Left colon (tissue), 2 donors: ENCODE data around the gene SAMD5. TPM values are rescaled to one million over a fixed set of nuclear protein-coding genes. Genes with fewer than 3 reads are reported as not detected.

Experiments
- ATAC-seq: fragments of 200-7000 bp; cut with Tn5 transposase; one replicate; pipeline ENCODE4 v1.9.1; 2020; ENCODE audit warnings: mild to moderate bottlenecking, moderate library complexity
- DNase-seq, 2 donors: peaks; one replicate each; pipeline ENCODE4 v3.0.0-alpha.2; 2020
- intact Hi-C, 2 donors: fragments of 100-400 bp; cut with DNase I in 1 of 2; cut with micrococcal nuclease in 1 of 2; formaldehyde crosslinking; loops; one replicate each; pipeline versions ENCODE4 v1.11.2 to v1.14.0; 2022; cut with DNase I, micrococcal nuclease
- long read RNA-seq: library from polyadenylated mRNA; unstranded; transcript quantifications from one replicate; pipeline ENCODE4 v2.0.0, GENCODE V29; 2021
- total RNA-seq, 2 donors: library from RNA; stranded (reverse); fragmentation: NEBNext Ultra II Directional; extraction: Animal tissue kit (Norgen Biotek cat#: 25700); gene quantifications; one replicate each; pipeline ENCODE4 v1.2.1, GENCODE V29; 2021
- donor health status: DM: no; HTN: no; CAD: no.
- donor health status: DM: yes; HTN: yes; CAD: no.

SAMD5 gene
- 10 to 100 TPM in 1 of 2 donors, 1 to 10 TPM in 1; 8.1 to 13.4 TPM for total RNA-seq
- long read RNA-seq, full-length matches to known transcripts: 1 of 2 reads
- long read RNA-seq, partial matches to known transcripts: 0 of 2 reads
- long read RNA-seq, other reads (novel, unspliced or antisense): 1 of 2 reads

DNA sequence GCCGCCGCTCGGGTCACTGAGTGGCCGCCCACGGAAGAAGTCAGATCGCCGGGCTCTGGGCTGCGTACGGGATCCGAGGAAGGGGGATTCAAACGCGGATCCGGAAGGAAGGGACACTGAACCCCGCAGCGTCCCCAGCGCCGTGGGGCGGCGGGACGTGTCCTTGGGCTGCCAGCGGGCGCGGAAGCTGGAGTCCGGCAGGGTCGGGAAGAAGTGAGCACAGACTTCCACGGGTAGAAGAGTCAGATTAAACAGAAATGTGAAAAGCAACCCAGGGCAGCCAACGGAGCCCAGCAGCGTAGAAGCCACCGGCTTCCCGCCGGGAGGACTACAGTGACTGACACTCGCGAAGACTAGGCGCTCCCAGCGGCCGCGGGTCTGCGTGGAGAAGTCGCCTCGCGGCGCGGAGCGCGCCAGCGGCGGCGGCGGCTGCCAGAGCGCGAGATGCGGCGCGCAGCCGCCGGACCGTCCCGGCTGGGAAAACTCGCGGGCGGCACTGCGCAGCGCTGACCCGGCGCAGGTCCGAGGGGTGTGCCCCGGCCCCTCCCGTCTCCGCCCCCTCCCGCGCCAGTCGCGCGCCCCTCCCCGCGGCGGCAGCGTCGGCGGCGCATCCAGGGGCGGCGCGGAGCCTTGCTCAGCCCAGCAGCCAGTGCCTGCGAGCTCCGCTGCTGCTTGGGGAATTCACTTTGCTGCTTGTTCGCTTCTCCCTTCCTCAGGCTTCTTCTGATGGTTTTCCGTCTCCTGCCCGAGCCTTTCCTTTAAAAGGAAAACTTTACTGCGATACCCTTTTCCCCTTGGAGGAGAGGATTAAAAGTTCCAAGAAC lies at the start of gene SAMD5:
SAMD5 (plus strand) TSS at position 649 of the 824 bp plus-strand sequence. CDS start 239 bp downstream, outside the sequence.
- intact Hi-C loops: no loop called here
- ATAC-seq (peak; percentile 80), DNase-seq (peak; percentile 62 to 76)

DNA sequence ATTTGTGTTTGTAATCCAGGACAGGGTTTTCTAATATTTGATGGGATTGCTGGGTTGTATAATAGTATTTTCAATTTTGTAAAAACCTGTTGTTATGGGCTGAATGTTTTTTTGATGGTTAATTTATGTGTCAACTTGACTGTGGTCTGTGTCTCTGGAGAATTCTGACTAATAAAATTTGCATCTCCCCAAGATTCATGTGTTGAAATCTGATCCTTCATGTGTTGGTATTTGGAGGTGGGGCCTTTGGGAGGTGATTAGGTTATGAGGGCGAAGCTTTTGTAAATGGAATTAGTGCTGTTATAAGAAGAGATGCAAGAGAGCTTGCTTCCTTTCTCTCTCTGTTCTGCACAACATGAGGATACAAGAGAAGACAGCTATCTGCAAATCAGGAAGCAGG lies 48.7 kb upstream of the SAMD5 start:
- intact Hi-C loops: no loop called here
- ATAC-seq (no peak), DNase-seq (no peak)

DNA sequence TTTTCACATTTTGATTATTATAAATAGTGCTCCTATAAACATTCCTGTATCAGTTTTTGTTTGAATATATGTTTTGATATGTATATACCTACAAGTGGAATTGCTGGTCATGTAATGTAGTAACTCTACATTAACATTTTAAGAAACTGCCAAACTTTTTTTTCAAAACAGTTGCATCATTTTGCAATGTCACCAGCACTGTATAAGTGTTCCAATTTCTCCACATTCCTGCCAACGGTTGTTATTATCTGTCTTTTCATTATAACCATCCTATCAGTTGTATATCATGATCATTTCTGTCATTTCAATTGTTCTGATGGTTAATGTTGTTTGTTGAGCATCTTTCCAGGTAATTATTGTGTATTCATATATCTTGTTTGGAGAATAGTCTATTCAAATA lies 44.8 kb upstream of the SAMD5 start:
- intact Hi-C loops: no loop called here
- no peak for DNase-seq

DNA sequence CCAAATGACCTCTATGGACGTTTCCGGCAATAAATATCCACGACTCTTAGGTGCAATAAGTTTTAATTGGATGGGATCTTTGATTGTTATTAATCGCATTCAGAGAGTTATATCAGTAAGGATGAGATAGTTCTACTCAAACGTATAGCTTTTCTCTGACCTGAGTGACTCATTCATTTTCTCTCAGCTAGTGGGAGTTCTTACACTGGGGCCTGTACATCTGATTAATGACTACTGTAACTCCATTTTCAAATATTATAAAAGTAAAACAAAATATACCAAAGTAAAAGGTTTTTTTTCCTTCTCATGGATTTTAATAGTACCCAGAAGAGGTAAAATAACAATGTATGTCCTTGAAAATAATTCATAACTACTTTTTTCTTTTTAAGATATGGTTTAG lies 41.1 kb upstream of the SAMD5 start:
- no peak for ATAC-seq
- no peak for DNase-seq
- intact Hi-C loops: no loop called here

More for the DNA sequence above, 44.8 kb upstream of the SAMD5 start:
- ATAC-seq: no peak

DNA sequence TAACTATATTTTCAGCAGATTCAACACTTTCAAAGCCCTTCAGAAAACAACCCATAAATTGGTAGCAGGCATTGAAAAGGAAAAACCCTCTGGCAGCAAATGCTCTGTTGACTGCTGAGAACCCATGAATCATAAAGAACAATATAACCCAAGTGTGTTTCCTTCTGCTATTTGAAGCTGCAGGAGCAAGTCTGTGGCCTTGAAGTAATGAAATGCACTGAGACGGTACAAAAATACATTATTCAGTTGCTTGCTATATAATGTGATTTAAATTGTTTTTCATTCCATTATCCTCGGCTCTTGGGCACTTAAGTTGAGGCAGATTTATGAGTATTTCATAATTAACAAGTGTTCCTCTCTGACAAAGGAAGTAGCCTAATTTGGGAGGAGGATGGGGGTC lies 40.6 kb upstream of the SAMD5 start:
- DNase-seq: no peak
- ATAC-seq: no peak
- intact Hi-C loops: no loop called here

DNA sequence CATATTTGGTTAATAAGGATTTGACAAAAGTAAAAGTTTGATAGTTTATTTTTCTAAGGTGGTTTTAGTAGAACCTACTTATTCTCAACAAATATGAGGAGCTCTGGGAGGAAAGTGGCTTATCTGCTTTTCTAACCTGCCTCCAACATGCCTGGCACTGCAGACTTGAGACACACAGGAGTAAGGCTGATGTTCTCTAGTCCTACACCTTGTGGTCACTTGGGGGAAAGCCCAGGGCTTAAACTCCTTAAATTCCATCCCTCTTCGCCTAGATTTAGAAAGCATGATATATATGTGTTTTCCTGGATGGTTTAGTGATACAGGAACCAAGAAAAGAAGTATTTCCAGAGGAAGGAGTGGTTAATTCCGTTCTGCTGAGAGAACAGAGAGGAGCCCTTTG lies 39.9 kb upstream of the SAMD5 start:
- ATAC-seq (no peak), DNase-seq (no peak)
- intact Hi-C loops: no loop called here

DNA sequence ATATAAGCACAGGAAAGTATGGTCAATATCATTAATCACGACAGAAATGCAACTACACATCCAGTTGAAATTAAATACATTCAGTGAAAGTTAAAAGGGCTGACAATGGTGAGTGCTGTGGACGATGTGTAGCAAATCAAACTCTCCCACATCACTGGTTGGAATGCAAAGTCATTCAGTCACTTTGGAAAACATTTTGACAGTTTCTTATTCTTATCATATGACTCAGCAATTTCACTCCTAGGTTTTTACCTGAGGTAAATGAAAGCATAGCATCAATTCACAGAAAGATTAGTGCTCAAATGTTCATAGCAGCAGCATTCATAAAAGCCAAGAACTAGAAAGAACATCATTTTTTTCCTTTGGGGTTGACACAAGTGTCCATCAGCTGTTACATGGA lies 28.6 kb upstream of the SAMD5 start:
- intact Hi-C loops: no loop called here
- no peak for DNase-seq
- no peak for ATAC-seq

DNA sequence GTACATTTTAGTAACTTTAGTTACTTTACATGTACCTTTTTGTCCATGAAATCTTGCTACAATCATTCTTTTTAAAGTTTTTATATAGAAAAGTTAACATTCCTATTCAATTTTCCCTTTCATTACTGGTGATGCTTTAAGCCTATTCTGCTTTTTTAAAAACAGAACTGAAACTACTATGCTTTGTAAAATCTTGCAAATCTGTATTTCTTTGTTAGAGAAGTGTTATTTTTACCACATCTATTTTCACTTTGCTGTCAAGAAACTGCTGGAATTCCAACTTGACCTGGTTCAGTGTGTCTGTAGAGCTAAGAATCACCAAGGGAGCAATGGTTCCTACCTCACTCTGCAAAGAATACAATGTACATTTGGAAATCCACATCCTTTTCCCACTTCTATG lies 21.8 kb upstream of the SAMD5 start:
- intact Hi-C loops: no loop called here
- DNase-seq (no peak), ATAC-seq (no peak)

DNA sequence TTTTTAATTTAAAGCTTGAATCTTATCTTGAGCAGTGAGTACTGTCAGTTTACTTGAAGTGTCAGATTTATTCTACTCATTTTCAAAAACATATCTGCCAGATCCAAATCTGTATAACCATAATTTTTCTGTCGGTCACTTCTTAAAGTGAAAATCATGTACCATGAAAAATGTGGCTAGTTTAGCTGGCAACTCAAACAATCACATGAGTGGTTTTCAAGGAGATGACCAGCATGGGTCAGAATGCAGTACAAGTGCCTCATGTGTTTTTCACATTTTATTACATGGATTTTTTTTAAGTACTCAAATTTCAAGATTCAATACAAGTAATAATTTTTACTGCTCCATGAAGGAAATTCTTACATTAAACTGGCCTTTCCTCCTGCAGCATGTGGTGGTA lies 11.0 kb upstream of the SAMD5 start:
- no peak for DNase-seq
- intact Hi-C loops: no loop called here
- ATAC-seq: no peak

DNA sequence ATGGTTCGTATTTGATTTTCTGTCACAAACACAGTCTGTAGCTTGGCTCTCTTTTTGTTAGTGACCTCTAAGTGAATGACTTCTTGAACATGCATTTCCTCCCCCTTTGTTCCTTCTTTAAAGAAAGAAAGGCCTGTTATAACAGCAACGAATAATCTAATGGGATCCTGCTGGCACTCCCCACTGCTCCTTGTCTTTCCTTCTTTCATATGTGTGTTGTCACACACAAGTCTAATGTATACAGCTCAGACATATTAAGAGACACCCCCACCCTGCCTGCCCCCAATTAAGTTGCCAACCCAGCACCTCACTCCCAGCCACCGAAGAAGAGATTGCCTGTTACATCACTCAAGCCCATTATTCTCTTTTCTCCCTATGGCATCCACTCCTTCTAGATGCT lies 4.9 kb upstream of the SAMD5 start:
- no peak for ATAC-seq
- no peak for DNase-seq
- intact Hi-C loops: no loop called here

DNA sequence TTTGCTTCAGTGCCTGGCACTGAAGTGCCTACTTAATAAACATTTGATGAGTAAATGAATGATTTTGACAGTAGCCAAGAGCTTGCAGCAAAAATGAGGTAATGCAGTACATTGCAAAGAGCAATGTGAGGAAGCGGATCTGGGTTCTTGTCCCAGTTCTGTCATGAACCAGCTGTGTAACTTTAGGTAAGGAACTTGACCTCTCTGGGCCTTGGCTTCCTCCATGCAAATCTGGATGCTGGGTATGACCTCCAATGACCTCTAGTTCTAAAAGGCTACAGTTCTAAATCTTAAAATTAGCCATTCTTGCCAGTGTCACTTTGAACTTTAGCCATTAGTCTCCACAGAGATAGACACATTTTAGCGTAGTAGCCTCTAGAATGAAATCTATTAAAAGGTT lies 3.6 kb upstream of the SAMD5 start:
- ATAC-seq (no peak), DNase-seq (no peak)
- intact Hi-C loops: no loop called here

DNA sequence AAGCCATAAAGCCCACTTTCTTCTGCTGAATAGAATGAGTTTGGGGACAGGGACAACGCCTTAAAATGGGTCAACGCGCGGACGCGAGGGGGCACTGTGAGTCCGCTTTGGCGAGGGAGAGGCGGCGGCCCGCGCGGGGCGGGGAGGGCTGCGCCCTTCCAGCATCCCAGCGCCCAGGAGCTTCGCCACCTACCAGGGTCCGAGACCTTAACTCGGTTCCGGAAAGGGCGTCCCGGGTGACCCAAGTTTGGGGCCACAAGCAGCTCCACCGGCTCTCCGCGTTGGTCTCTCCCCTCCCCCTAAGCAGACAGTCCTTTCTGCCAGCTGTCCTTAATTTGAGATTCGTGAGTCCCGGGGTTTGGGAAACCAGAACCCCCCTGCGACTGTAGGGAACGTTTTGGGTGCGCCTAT lies 1.8 kb upstream of the SAMD5 start:
- ATAC-seq (peak; percentile 62), DNase-seq (peak; percentile 54 to 88)
- intact Hi-C loops: loop anchor here in 1 of 2 donors (2.0 kb wide), 1 partner anchor 658 kb away; no protein-coding TSS in a partner anchor

DNA sequence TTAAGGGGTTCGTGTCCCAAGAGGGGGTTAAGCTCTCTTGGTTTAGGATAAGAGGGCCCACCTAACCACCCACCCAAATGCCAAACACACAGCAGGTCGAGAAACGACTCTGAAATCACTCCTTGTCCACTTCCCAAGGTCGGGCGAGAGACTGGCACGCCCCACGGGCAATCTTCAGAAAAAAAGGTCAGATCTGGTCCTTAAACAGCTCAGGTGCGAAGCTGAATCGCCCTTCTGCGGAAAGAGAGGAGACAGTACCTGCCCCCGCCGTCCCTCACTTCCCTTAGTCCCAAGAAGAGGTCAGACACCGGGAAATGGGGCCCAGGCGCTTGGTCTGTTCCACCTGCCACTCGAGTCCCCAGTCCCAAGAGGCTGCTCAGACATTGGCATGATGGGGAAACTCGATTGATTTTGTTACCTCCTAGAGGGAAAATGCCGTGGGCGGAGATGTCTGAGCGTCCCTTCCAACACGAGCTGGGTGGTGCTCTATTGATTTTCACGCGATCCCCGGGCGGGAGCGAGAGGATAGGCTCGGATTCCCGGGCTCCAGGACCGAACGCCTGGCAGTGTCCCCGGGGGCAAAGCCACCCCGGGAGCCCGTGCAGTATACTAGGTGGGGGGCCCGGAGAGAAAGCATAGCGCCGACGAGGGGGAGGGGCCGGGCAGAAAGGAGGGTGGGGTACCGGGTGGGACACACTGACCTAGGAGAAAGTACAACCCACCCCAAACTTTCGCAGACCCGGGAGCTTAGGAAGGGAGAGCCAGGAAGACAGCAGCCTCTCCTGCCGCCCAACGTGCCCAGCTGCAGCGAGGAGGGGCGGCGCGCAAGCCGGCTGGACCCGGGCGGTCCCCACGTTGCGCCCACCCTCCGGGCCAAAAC lies 1.1 kb upstream of the SAMD5 start:
- DNase-seq: peak; percentile 34 to 41
- intact Hi-C loops: loop anchor here in 1 of 2 donors (2.0 kb wide), 1 partner anchor 657 kb away; no protein-coding TSS in a partner anchor
- ATAC-seq: peak; percentile 30

DNA sequence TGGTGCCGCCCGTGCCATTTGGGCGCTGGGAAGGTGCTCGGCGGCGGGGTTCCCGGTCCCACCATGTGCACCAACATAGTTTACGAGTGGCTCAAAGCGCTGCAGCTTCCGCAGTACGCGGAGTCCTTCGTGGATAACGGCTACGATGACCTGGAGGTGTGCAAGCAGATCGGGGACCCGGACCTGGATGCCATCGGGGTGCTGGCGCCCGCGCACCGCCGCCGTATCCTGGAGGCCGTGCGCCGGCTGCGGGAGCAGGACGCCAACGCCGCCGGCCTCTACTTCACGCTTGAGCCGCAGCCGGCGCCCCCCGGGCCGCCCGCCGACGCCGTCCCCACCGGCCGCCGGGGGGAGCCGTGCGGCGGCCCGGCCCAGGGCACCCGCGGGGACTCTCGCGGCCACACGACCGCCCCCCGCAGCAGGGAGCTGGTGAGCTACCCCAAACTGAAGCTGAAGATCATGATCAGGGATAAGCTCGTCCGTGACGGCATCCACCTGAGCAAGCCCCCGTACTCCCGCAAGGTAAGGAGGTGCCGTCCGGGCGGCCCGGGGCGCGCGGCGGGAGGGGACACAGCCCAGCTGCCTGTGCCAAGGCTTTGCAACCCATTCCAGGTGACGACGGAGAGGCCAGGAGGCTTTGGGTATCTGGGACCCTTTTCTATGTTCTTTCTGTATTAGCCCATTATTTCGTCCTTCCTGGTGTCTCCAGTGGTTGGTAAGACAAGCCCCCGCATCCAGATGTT lies 547 bp downstream of the SAMD5 start:
- ATAC-seq: peak; percentile 16
- intact Hi-C loops: no loop called here
- DNase-seq: peak; percentile 31 to 32

DNA sequence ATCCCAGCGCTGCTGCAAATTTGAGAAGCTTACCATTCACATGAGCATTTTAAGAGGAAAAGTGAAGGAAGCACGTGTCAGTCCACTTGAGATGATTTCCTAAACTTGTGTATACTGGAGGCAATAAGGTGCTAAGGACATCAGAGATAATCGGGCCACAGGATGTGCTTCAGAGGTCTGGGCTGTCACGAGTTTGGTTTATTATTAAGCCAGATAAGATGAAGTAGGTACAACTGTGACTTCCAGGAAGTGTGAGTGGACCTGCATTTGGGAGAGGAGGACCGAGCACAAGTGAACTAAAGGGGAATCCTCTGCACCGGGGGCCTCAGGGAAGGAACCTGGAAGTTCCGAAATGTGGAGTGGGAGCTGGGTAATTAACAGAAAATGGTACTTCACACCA lies 1.4 kb downstream of the SAMD5 start:
- peak; percentile 49 for ATAC-seq
- peak; percentile 14 to 35 for DNase-seq
- intact Hi-C loops: no loop called here

DNA sequence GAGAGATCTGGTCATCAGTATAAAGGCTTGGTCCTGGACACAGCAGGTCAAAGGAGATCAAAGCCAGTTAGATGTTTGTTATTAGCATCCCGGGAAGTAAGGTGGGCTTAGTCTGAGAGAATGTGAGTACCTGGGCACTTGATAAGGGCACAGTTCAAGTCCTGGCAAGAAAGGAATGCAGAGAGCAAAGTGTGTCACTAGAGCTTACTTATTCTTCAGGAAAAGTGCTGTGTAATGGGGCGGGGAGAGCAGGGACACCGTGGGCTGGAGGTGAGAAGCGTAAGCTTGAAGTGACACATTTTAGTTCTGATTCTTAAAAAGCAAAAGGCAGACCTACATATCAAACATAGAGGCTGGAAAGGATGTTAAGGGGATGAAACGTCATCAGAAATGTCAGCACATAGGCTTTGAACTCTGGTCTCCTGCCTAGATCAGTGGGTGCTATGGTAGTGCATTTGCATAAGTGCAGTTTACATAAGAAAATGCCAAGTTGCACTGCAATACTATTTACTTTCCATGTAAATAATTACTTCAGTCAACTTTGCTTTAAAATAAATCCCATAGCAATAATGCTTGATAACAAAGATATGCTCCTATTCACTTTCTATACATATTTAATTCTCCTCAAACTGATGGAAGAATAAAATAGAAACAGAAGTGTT lies 2.6 kb downstream of the SAMD5 start:
- peak in 1 of 2 donors; percentile 11 for DNase-seq

DNA sequence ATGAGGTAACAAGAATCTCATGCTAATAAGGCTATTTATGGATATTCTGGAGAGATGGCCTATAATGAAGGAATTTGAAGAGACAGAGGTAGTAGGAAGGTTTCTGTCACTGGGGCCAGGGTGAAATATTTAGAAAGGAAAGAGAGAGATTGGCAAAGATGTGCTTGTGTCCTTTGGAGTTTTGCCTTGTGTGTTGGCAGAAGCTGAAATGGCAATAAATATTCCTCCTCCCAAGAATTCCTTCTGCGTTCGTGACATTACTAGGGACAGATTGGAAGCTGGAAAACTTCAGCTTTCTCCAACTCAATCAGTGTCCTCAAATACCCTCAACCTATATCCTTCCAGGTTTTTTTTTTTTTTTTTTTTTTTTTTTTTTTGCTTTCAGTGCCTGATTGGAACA lies 6.3 kb downstream of the SAMD5 start:
- DNase-seq (no peak), ATAC-seq (no peak)
- intact Hi-C loops: no loop called here

More for the DNA sequence above, 2.6 kb downstream of the SAMD5 start:
- peak; percentile 21 for ATAC-seq
- intact Hi-C loops: no loop called here

DNA sequence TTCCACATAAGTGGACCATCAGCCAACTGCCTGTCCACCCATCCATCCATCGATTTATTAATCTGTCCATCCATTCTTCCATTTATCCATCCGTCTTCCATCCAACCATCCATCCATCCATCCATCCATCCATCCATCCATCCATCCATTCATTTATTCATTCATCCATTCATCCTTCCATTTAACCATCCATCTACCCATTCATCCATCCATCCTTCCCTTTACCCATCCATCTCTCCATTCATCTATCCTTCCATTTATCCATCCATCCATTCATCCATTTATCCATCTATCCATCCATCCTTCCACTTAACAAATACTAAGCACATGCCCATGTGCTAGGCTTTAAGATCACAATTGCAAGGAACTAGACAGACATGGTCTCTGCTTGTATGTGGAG lies 6.8 kb downstream of the SAMD5 start:
- ATAC-seq: no peak

More for the DNA sequence above, 6.8 kb downstream of the SAMD5 start:
- no peak for DNase-seq
- intact Hi-C loops: no loop called here
